Stimulated activated CD4-positive, alpha-beta T cell treated with anti-CD3 and anti-CD28 coated beads, TNF-alpha, amount 100 ng/mL, for 48 hours (primary cell): Measurements from ENCODE around the gene REC8.
"Not testable (repeated sequence)": the region's sequence is repeated elsewhere in the genome, so short reads cannot be mapped to it uniquely, and the experiment has no call there.

Experiments used
- DNase-seq, 3 donors: peaks; one replicate each; pipeline ENCODE4 v3.0.0-alpha.2; 2020; ENCODE audit warnings: low read depth in 3 of 3

The REC8 gene

DNA sequence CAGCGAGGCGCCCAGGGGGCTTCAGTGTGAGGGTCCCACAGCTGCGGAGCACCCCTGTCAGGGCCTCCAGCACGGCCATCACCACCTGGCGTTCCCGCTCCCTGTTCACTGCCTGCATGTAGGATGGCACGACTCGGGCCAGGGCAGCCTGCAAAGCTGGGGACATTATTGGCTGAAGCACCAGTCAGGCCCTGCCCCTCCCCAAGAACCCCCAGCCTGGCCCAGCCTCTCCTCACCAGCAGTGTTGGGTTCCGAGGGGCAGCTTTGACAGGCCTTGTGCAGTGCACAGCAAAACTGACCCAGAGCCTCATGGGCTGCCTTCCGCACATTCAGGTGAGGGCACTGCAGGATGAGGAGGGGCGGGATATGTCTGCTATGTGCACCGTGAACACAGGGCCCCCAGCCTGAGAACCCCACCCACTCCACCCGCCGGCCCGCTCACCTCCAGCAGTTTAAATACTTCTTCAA, 11.2 kb downstream of the REC8 start:
- DNase-seq = no peak

DNA sequence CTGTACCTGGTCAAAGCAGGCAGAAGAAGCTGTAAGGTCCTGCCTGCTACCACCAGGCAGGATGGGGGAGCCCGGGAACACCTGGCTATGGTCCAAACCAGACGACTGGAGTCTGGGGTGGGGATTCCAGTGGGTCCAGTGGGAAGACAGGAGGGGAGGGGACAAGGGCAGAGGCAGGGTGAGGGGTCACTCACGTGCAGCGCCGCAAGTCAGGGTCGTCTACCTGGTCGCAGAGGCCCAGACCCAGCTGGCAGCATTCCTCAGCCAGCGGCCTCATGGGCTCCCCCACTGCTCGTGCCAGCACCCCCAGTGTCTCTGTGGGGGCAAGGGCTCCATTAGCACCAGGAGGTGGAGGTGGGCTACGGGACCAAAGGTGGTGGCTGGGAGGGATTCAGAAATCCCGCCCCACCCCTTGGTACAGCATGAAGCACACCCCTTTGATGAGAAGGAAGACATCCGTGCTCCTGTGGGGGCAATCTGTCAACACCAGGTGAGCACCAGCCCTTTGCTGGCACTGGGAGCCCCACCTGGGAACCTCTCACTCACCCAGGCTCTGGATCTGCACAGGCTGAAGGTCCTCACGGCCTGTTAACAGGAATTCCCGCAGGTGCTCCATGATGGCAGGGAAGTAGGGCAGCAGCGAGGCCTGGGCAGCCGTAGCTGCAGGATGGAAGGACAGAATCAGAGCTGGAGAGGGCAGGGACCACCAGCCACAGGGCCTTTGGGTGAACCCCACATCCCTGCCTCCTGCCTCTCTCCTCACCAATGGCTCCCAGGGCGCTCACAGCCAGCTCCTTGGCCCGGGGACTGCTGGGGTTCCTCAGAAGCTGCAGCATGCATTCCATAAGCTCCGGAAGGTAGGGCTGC, 12.5 kb downstream of the REC8 start:
- no peak for DNase-seq

DNA sequence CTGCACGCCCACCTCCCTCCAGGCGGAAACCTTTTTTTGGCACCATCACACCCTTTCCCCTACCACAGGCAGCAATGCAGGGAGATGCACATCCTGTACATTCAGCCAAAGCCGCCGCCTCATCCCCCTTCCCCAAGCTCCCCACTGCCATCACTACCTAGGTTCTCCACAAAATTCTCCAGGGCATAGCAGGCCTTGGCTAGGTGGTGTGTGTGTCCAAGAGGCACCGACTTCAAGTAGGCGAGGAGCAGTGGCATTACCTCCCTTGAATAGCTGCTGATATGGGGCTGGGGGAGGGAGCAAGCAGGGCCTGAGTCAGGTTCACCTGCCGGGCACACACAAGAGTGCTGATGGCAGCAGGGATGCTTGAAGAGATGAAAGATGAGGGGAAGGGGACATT, 13.1 kb downstream of the REC8 start:
- no peak for DNase-seq

DNA sequence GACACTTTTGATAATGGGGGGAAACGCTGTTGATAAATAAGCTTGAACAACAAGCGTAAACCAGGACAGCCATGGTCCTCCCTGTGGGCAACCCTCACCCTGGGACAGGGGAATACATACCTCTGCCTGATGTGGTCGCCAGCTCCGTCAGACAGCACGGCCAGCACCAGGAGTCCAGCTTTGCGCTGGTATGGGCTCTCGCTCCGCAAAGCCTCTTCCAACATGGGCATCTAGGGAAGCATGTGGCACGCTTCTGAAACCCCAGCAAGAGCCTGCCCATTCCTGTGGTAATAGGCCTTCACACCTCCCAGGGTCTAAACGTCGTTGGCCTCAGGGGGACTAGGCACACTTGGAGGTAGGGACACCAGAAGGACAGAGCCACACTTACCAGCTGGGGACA, 13.9 kb downstream of the REC8 start:
- DNase-seq = no peak

DNA sequence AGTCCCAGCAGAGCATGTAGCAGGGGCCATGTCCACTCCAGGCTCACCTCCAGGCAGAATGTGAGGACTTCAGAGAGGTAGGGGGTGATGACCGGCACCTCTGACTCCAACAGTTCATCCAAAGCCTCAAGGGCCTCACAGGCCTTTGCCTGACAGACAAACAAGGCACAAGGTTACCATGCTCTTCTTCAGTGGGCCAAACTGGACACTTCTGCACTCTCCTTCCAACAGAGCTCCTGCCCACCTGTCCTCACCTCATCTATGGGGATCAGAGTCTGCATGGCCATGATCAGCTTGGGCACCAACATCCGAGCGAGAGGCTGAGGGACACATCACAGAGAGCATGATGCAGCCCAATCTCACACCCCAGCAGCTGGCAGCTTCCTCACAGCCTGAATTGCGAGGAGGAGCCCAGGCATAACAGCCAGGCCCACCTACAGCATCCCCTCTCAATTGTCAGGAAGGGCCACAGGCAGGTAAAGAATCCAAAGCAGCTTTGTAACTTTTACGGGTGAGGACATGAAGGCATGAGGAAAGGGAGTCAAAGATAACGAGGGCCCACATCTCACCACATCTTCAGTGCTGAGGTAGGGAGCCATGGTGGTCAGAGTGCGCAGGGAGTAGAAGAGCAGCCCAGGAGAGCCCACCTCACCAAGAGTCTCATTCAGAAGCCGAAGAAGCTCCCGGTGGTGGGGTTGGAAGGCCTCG, 15.1 kb downstream of the REC8 start:
- DNase-seq = no peak

DNA sequence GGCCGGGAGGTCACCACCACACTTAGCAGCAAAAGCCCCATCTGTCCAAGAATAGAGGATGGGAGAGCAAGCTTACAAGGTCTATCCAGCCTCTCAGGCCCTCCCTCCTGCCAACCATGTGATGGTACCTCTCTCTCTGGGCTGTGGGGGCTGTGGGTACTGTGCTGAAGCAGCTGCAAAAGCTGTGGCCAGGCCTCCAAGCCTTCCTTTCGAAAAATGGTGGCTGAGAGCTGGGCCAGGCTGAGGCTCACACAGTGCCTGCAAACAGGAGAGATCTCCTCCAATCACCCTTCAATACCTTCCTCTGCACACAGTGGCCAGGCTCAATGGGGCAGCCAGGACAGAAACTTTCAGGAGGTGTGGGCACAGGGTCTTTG, 15.6 kb downstream of the REC8 start:
- no peak for DNase-seq

DNA sequence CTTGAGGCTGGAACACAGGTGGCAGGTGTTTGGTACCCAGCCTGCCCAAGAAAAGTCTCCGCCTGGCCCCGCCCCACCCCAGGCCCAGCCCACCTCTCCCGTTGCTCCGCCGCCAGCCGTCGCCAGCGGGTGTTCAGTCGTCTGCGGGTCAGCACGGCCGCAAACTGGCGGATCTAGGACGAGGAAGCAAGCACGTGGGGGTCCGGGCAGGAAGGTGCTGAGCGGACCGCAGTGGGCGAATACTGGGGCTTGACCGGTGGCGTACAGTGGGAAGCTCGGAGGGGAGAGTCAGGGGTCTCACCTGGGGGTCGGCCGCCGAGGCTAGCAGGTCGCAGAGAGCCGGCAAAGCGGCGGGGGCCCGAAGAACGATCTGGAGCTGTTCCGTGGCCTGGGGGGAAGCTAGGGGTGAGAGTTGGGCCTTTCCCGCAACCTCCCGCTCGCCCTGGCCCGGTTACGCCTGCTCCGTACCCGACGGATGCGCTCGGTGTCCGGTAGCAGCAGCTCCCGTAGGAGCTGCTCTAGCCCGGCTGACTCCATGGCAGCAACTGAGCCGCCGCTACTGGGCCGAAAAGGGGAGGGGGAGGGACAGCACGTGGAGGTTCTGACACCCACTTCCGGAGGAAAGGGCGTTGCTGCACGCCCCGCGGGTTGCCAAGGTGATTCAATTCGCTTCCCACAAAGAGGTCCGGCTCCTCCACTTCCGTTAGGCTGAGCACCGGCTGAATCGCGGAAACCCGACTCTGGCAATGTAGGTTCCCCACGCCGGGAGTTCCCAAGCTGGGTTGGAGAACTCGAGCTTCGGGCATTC, 16.6 kb downstream of the REC8 start, which contains the start of gene IPO4:
Gene IPO4, minus strand, starts transcription at position 566 of the 808 bp plus-strand sequence. Its CDS starts 29 bp downstream, at position 537.
- peak; percentile 91 to 93 (median 93) for DNase-seq

DNA sequence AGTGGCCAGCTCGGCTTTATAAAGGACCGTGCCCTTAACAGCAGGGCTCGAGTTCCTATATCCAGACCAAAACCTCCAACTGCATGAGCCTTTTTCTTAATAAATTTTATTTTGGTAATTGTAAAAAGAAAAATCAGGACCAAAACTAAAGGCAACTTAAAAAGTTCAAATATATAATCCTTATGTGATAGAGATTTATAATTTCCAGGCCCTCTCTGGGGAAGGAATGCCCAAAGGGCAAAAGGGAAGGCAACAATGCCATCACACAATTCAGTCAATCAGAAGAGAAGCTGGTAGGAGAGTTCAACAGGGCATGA, 17.1 kb downstream of the REC8 start:
- DNase-seq = no peak

DNA sequence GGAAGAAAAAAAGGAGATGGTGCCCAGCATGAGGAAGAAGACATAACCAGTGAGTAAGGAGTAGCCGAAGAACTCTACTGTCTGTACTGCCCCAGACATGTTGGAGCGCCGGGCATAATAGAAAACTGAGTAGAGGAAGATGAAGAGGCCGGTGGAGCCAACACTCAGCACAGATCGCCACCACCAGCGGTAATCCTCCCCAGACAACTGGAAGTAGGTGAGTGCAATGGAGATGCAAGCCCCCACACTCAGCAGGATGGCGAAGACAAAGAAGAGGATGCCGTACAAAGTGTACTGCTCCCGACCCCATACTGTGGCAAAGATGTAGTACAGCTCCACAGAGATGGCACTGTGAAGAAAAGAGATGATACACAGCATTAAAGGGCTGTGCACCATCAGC, 17.6 kb downstream of the REC8 start:
- DNase-seq = no peak

DNA sequence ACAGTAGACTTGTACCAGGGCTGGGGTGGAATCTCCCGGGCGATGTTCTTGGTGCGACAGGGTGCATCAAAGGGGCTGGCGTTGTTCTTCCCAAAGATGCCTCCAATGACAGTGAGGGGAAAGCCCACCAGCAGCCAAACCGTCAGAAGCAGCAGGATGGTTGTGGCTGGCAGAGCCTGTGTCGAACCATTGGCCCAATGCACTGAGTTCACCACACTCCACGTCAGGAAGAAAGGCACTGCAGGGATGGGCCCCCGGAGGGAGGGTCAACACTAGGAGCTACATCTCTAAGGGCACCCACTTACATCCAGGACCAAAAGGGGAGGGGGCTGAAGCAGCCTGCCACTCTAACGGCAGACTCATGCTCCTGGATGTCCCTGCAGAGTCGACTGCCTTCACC, 18.5 kb downstream of the REC8 start:
- no peak for DNase-seq

DNA sequence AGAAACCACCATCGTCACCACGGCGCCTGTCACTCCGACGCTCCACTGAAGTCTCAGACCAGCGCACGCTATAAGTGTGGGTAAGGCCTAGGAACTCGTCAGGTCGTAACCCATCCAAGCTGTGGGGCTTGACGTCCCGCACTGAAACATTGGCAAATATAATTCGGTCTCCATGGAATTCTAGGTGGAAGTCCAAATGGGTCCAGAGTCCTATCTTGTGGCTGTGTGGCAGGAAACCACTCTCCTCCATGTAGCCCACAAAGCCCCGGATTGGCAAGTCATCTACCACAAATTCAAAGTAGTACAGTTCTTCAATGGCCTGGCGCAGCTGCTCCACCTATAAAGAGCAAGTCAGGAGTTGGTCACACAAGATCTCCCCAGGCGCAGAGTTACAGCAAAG, 21.1 kb downstream of the REC8 start:
- no peak for DNase-seq

DNA sequence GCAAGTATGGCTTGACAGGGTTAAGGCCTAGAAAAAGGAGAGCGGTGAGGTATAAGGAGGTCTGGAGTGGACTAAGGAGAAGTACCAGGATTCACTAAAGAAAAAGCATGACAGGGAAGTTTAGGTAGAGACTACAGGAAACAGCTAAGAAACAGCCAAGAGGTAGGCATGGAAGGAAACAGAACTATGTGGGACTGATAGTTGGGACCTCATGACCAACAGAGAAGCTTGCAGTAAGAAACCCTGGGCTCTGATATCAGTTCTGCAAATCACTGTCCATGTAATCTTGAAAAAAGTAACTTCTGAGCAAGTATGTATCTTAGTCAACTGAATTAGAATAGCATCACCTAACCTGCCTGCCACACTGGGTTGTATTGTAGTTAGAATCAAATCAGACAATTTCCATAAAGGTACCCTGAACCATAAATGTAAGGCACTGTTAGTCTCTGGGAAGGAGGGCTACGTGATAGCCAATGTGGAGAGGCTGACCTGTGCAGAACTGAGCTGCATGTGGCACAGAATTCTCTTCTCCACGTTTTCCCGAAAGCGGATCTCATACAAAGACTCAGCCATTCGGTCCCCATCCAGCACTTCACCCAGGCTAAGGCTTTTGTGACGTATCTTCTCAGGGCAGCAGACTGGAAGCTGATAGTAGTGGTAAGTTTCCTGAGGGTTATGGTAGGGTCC, 22.4 kb downstream of the REC8 start:
- no peak for DNase-seq

DNA sequence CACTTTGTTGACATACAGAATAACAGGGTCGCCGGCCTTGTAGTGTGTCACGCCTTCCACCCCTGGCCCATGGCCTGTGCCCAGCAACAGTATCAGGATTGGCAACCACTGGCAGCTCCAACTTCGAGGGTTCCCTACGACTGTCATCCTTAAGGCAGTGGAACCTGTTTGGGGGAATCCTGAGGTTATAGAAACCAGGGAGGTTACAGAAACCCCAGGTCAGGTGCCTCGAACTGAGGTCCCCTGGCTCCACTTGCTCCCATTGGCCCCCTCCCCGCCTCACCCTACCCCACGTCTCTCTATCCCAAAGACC, 22.9 kb downstream of the REC8 start:
- DNase-seq = no peak

DNA sequence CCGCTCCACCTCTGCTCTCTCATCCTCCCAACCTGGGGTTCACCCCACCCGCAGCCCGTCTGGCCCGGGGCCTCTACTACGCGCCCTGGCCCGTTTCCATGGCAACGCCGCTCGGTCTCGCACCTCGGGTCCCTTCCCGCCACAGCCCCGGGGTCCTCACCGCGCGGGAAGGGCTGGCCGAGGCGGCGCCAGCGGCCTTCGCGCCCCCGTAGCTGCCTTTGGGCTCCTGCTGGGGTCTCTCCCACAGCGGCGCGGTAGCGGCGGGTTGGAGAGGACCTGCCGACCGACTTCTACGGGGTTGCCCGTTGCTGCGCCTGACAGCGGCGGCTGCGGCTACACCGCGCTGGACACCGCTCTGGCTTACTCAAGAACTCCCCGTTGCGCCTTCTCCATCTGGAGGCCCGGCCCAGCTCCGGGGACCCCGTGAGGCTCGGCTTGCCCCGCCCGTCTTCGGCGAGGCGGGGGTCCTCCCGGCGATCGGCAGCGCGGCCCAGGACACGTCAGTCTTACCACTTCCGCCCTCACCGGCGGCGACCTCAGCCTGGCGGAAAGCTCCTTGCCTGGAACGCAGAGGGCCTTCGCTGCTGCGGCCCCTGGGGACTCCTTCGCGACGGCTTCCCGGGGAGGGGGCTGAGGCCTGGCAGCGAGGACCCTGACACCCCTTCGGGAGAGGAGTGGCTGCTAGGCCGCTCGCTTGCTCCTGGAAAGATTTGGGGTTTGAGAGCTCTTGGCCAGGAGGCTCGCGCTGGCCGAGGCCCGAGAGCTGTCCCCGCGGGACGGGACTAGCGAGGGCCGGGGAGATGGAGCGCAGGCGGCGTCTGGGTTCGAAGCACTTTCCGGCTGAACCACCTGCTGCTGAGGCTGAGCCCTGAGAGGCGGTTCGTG, 23.5 kb downstream of the REC8 start, which contains the start of gene TM9SF1:
Gene TM9SF1, minus strand, starts transcription at position 256 of the 885 bp plus-strand sequence. CDS start 422 bp downstream, outside the sequence.
- peak; percentile 71 to 80 (median 80) for DNase-seq

DNA sequence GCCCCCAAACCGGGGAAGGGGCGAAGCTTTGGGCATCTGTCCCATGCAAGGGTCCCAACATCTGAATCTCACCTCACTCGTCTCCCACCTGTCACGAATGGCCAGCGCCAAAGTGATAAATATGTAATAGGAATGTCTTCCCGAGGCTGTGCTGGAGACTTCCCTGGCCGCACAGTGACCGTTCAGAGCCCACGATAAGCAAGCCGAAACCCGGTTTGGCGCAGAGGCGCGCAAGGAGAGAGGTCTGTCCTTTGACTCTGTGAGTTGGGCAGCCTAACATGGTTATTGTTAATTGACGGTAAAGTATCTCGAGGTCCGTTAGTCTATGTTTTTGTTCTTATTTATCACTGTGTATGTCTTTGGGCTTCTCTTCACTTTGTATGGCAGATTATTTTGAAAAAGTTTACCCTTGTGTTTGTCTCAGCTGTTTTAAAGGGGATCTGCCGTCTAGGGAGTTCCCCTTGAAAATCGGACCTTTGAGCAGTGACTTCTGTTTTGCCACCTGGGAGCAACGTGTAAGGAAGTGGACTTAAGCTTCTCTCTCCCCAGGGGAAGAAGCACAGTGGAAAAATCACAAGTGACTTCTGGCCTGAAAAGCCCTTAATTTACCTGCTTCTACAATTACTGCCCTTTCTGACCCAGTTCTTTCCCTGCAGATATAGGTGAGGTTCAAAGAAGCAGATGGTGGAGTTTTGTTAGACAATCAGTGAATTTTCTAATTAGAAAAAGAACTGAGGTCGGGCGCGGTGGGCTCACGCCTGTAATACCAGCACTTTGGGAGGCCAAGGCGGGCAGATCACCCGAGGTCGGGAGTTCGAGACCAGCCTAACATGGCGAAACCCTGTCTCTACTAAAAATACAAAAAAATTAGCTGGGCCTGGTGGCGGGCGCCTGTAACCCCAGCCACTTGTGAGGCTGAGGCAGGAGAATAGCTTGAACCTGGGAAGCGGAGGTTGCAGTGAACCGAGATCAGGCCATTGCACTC, 24.5 kb downstream of the REC8 start:
- no peak for DNase-seq

DNA sequence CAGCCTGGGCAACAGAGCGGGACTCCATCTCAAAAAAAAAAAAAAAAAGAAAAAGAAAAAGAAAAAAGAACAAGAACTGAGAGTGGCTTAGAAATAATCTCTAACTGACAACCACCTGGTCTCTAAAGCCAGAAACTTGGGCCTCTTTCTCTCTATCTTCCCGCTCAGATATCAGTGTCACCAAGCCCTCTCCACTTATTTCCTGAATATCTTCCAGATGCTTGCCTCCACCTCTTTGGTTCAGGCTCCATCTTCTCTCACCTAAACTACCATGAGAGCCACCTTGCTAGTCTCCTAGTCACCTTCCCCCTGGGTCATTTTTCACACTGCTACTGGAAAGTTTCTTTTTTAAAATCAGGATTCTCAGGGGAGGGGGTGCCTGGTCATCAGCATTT, 25.2 kb downstream of the REC8 start:
- DNase-seq = no peak

DNA sequence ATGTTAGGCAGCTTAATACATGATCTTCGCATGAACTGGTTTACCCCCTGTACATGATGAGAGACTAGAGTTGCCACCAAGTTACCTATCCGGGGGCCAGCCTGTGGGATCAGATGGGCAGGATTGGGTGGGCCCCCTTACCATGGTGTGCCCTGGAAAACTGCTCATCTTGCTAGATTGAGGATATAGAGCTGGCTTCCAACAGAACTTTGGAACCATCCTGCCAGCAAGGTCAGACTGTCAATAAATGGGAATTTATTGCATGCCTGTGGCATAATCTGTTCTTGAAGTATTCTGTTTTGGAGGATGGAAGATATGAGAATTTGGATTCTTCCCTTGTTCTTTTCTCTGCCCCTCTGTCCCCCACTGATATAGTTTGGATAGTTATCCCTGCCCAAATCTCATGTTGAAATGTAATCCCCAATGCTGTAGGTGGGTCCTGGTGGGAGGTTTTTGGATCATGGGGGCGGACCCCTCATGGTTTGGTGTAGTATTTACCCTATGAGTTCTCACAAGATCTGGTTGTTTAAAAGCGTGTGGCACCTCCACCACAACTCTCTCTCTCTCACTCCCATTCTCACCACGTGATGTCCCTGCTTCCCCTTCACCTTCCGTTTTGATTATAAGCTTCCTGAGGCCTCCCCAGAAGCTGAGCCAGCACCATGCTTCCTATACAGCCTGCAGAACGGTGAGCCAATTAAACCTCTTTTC, 27.1 kb downstream of the REC8 start:
- no peak for DNase-seq

DNA sequence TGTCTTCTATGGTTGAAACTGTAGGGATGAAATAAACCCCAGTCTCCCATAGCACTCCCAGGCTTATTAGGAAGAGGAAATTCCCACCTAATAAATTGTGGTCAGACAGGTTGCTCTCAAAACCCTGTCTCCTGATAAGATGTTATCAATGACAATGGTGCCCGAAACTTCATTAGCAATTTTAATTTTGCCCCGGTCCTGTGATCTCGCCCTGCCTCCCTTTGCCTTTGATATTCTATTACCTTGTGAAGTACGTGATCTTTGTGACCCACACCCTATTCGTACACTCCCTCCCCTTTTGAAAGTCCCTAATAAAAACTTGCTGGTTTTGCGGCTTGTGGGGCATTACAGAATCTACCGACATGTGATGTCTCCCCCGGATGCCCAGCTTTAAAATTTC, 30.7 kb downstream of the REC8 start:
- not testable (repeated sequence) for DNase-seq
